ENCODE measurements around the gene KCTD14.

KCTD14 gene

GRCh38 chr11:78022397-78023396 is at the start of gene KCTD14:
TSS of gene KCTD14 (minus strand) at chr11:78023276. CDS start at chr11:78023249, 27 bp downstream.
- DNase-seq (ENCODE audit: low spot score) = no peak
- no peak for TF ChIP-seq CTCF (IDR thresholded peaks at IDR 0.05; ENCODE audit: borderline replicate concordance, control extremely low read depth, extremely low read depth, insufficient read depth, missing control alignments)
- in situ Hi-C loops (cut with MboI; ENCODE audit: low sequenced_read_pairs, unreplicated experiment) = no loop called here

GRCh38 chr11:78072455-78072854 is 49.4 kb upstream of the KCTD14 start:
- no peak for DNase-seq (ENCODE audit: low spot score)
- in situ Hi-C loops (cut with MboI; ENCODE audit: low sequenced_read_pairs, unreplicated experiment) = no loop called here
- TF ChIP-seq CTCF (IDR thresholded peaks at IDR 0.05; ENCODE audit: borderline replicate concordance, control extremely low read depth, extremely low read depth, insufficient read depth, missing control alignments) = no peak

- no peak for DNase-seq (ENCODE audit: low spot score)
- TF ChIP-seq CTCF (IDR thresholded peaks at IDR 0.05; ENCODE audit: borderline replicate concordance, control extremely low read depth, extremely low read depth, insufficient read depth, missing control alignments) = no peak
Observed at GRCh38 chr11:78071717-78072116, 48.6 kb upstream of the KCTD14 start.

GRCh38 chr11:78070621-78071020 is 47.5 kb upstream of the KCTD14 start:
- no peak for TF ChIP-seq CTCF (IDR thresholded peaks at IDR 0.05; ENCODE audit: borderline replicate concordance, control extremely low read depth, extremely low read depth, insufficient read depth, missing control alignments)
- in situ Hi-C loops (cut with MboI; ENCODE audit: low sequenced_read_pairs, unreplicated experiment) = no loop called here
- DNase-seq (ENCODE audit: low spot score) = no peak

More at GRCh38 chr11:78071717-78072116, 48.6 kb upstream of the KCTD14 start:
- in situ Hi-C loops (cut with MboI; ENCODE audit: low sequenced_read_pairs, unreplicated experiment) = no loop called here

- no peak for DNase-seq (ENCODE audit: low spot score)
- in situ Hi-C loops (cut with MboI; ENCODE audit: low sequenced_read_pairs, unreplicated experiment) = no loop called here
- no peak for TF ChIP-seq CTCF (IDR thresholded peaks at IDR 0.05; ENCODE audit: borderline replicate concordance, control extremely low read depth, extremely low read depth, insufficient read depth, missing control alignments)
Observed at GRCh38 chr11:78069465-78069864, 46.4 kb upstream of the KCTD14 start.

- TF ChIP-seq CTCF (IDR thresholded peaks at IDR 0.05; ENCODE audit: borderline replicate concordance, control extremely low read depth, extremely low read depth, insufficient read depth, missing control alignments) = no peak
- in situ Hi-C loops (cut with MboI; ENCODE audit: low sequenced_read_pairs, unreplicated experiment) = no loop called here
- DNase-seq (ENCODE audit: low spot score) = no peak
Observed at GRCh38 chr11:78067704-78068103, 44.6 kb upstream of the KCTD14 start.
